ENCODE data around the gene SYMPK. TPM values are rescaled to one million over a fixed set of nuclear protein-coding genes. Genes with fewer than 3 reads are reported as not detected.

Gene SYMPK
- 41.7 to 81.9 TPM (median 75.7 TPM) in 5 replicates for total RNA-seq (2022; extraction: Qiagen RNA extraction; ENCODE audit: low read depth)

GRCh38 chr19:45862564-45863334 lies at the start of gene SYMPK:
TSS of gene SYMPK (minus strand) at chr19:45863147. CDS start at chr19:45854495, 8,652 bp downstream.

GRCh38 chr19:45901912-45902650 lies 39.1 kb upstream of the SYMPK start, which contains the start of gene MYPOP:
TSS of gene MYPOP (minus strand) at chr19:45902613. CDS start at chr19:45901773, 840 bp downstream.

GRCh38 chr19:45885556-45886426 lies 22.8 kb upstream of the SYMPK start, which contains the start of gene IRF2BP1:
TSS of gene IRF2BP1 (minus strand) at chr19:45886141. CDS start at chr19:45885774, 367 bp downstream.

GRCh38 chr19:45863840-45864628 lies 1.1 kb upstream of the SYMPK start, which contains the start of gene FOXA3:
TSS of gene FOXA3 (plus strand) at chr19:45864326. CDS start at chr19:45864457, 131 bp downstream.

GRCh38 chr19:45814851-45815480 lies 48.0 kb downstream of the SYMPK start, which contains the start of gene RSPH6A:
TSS of gene RSPH6A (minus strand) at chr19:45815308. CDS start at chr19:45815176, 132 bp downstream.

GRCh38 chr19:45792470-45793177 lies 70.3 kb downstream of the SYMPK start, which contains the start of gene DMWD:
TSS of gene DMWD (minus strand) at chr19:45792845. CDS start at chr19:45792756, 89 bp downstream.

GRCh38 chr19:45782162-45782691 lies 80.7 kb downstream of the SYMPK start, which contains the start of gene DMPK:
TSS of gene DMPK (minus strand) at chr19:45782490. CDS start at chr19:45782352, 138 bp downstream.

GRCh38 chr19:45768984-45769782 lies 93.8 kb downstream of the SYMPK start, which contains the start of gene SIX5:
TSS of gene SIX5 (minus strand) at chr19:45769252. CDS start at chr19:45768844, 408 bp downstream.

Other genes with a start within 250 kb of the SYMPK start
- 12.4 to 30.6 TPM (median 26.0 TPM) in 5 replicates for gene EML2, start 223.8 kb downstream of the SYMPK start, total RNA-seq (2022; extraction: Qiagen RNA extraction; ENCODE audit: low read depth)
- gene GIPR, start 194.9 kb downstream of the SYMPK start, total RNA-seq (2022; extraction: Qiagen RNA extraction; ENCODE audit: low read depth) = 1.3 to 4.0 TPM (median 2.7 TPM) in 5 replicates
- gene SNRPD2, start 171.2 kb downstream of the SYMPK start, total RNA-seq (2022; extraction: Qiagen RNA extraction; ENCODE audit: low read depth) = 727 to 1,166 TPM (median 803 TPM) in 5 replicates
- 6.1 to 10.3 TPM (median 9.5 TPM) in 5 replicates for gene QPCTL, start 170.5 kb downstream of the SYMPK start, total RNA-seq (2022; extraction: Qiagen RNA extraction; ENCODE audit: low read depth)
- gene FBXO46, start 132.3 kb downstream of the SYMPK start, total RNA-seq (2022; extraction: Qiagen RNA extraction; ENCODE audit: low read depth) = 7.7 to 12.5 TPM (median 9.8 TPM) in 5 replicates
- gene MEIOSIN, start 129.7 kb downstream of the SYMPK start, total RNA-seq (2022; extraction: Qiagen RNA extraction; ENCODE audit: low read depth) = 0.08 TPM in 1 of 5 replicates, not detected in the others
- gene SIX5, start 93.9 kb downstream of the SYMPK start, total RNA-seq (2022; extraction: Qiagen RNA extraction; ENCODE audit: low read depth) = 15.9 to 31.7 TPM (median 29.2 TPM) in 5 replicates
- 29.8 to 57.5 TPM (median 50.9 TPM) in 5 replicates for gene DMPK, start 80.7 kb downstream of the SYMPK start, total RNA-seq (2022; extraction: Qiagen RNA extraction; ENCODE audit: low read depth)
- gene DMWD, start 70.3 kb downstream of the SYMPK start, total RNA-seq (2022; extraction: Qiagen RNA extraction; ENCODE audit: low read depth) = 14.9 to 44.2 TPM (median 40.3 TPM) in 5 replicates
- not detected in 5 replicates for gene RSPH6A, start 47.8 kb downstream of the SYMPK start, total RNA-seq (2022; extraction: Qiagen RNA extraction; ENCODE audit: low read depth)
- 0.35 to 0.93 TPM (median 0.72 TPM) in 5 replicates for gene FOXA3, start 1.2 kb upstream of the SYMPK start, total RNA-seq (2022; extraction: Qiagen RNA extraction; ENCODE audit: low read depth)
- gene IRF2BP1, start 23.0 kb upstream of the SYMPK start, total RNA-seq (2022; extraction: Qiagen RNA extraction; ENCODE audit: low read depth) = 14.9 to 40.5 TPM (median 38.1 TPM) in 5 replicates
- 5.9 to 11.8 TPM (median 10.4 TPM) in 5 replicates for gene MYPOP, start 39.5 kb upstream of the SYMPK start, total RNA-seq (2022; extraction: Qiagen RNA extraction; ENCODE audit: low read depth)
- gene NANOS2, start 51.6 kb upstream of the SYMPK start, total RNA-seq (2022; extraction: Qiagen RNA extraction; ENCODE audit: low read depth) = not detected in 5 replicates
- gene NOVA2, start 110.7 kb upstream of the SYMPK start, total RNA-seq (2022; extraction: Qiagen RNA extraction; ENCODE audit: low read depth) = 0.21 to 0.38 TPM (median 0.29 TPM) in 5 replicates
- gene CCDC61, start 132.3 kb upstream of the SYMPK start, total RNA-seq (2022; extraction: Qiagen RNA extraction; ENCODE audit: low read depth) = 2.6 to 6.1 TPM (median 4.8 TPM) in 5 replicates
- gene PGLYRP1, start 159.9 kb upstream of the SYMPK start, total RNA-seq (2022; extraction: Qiagen RNA extraction; ENCODE audit: low read depth) = not detected in 5 replicates
- 0.24 to 0.65 TPM (median 0.39 TPM) in 5 replicates for gene IGFL4, start 177.9 kb upstream of the SYMPK start, total RNA-seq (2022; extraction: Qiagen RNA extraction; ENCODE audit: low read depth)

Measured in A549 treated with ZK216348 at 1 μM for 4 hours (cell line).